Activated T-helper 9 cell treated with anti-CD3 and anti-CD28 coated beads, Interleukin-2, amount 50 U/mL, for 16 hours (primary cell): Measurements from ENCODE around the gene ANKRD10.
A peak's percentile ranks its signal among the peaks of the same experiment; 100 is the strongest.

Experiments used
- DNase-seq: peaks from one replicate; pipeline ENCODE4 v3.0.0-alpha.2; 2020; ENCODE audit warnings: low read depth

The ANKRD10 gene

DNA sequence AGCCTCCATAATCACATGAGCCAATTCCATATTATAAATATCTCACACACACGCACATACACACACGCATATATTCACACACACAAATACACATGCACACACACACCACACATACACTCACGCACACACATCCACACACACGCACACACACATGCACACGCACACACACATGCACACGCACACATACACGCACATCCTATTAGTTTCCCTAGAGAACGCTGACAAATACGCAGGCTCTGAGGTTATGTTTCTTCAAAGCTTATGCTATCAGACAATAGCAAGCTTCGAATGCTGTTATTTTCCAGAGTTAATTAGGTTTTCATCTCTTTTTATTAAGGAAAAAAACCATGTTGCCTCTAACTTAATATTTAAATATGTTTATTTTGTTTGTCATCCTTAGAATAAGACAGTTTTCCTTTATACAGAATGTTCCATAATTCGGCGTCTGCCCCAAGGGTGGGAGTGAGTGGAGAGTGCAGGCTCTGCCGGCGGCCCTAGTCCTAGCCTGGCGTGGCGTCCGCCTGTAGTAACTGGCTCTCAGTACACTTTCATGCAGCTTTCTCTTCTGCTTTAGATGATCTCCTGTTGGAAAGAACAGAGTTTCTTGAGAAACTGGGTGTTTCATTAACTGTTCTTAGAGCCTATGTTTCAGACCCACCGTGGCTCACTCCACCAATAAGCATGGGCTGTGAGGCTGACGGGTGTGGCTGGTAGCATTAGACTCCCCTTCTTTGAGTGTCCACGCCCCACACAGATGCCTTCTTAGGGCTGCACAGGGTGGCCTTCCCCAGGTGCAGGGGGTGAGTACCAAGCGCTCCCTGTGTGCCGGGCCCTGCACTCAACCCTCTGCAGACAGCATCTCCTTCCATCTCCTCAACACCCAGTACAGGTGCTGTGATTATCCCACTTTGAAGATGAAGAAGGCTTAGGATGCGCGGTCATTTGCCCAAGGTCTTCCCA, 30.4 kb upstream of the ANKRD10 start:
- no peak for DNase-seq

DNA sequence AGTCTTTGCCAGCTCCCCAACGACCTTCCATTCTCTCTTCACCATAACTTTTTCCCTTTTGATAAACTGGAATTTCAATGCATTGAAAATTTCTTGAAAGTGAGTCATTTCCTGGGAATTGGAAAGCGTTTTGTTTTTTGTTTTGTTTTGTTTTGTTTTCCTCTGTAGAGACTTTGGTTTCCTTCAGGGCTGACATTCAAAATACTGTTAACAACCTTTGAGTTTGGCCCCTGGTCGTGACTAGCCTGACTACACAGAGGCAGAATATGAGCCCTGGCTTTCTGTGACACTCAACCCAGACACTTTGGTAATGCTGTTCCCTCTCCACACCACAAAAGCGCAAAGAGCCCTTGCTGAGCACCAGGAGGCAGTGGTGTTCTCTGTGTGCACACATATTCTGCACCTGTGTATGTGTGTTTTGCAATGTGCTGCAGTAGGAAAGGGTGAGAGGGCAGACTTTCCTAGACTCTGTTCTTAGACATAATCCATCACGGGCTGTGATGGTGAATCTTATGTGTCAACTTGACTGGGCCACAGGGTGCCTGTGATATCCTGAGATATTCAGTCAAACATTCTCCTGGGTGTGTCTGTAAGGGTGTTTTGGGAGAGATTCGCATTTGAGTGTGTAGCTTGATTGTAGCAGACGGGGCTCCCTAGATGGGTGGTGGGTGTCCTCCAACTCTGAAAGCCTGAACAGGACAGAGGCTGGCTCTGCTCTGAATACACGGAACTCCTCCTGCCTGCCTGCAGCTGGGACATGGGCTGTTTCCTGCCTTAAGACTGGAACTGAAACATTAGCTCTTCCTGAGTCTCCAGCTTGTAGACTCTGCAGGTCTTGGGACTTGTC, 29.5 kb upstream of the ANKRD10 start:
- no peak for DNase-seq

DNA sequence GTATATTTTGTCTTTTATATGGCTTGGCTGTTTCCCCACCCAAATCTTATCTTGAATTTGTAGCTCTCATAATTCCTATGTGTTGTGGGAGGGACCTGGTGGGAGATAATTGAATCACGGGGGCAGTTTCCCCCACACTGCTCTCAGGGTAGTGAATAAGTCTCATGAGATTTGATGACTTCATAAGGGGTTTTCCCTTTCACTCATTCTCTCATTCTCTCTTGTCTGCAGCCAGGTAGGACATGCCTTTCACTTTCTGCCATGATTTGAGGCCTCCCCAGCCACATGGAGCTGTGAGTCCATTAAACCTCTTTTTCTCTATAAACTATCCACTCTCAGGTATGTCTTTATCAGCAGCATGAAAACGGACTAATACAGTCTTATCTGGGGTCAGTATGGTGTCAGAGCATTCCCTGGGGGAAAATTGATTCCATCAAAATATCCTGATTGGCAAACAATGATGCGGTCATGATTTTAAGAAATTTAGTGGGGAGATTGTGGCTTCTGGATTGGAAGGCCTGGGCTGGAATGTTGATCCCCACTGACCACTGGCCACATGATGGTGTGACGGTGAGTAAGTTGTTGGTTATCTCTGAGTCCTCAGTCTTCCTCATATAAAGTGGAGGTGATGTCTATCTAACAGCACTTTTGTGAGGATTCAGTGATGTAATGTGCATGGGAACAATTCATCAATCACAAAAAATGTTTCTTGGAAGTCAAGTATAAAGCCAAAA, 27.5 kb upstream of the ANKRD10 start:
- peak; percentile 13 for DNase-seq

DNA sequence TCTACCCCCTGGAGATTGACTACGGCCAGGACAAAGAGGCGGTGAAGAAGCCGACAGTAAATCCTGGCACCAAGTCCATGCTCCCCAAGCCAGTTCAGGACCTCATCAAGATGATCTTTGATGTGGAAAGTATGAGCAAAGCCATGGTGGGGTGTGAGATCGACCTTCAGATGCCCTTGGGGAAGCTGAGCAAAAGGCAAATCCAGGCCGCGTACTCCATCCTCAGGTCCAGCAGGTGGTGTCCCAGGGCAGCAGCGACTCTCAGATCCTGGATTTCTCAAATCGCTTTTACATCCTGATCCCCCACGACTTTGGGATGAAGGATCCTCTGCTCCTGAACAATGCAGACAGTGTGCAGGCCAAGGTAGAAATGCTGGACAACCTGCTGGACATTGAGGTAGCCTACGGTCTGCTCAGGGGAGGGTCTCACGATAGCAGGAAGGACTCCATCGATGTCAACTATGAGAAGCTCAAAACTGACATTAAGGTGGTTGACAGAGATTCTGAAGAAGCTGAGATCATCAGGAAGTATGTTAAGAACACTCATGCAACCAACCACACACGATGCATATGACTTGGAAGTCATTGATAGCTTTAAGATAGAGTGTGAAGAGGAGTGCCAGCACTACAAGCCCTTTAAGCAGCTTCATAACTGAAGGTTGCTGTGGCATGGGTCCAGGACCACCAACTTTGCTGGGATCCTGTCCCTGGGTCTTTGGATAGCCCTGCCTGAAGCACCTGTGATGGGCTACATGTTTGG, 24.0 kb upstream of the ANKRD10 start:
- no peak for DNase-seq

DNA sequence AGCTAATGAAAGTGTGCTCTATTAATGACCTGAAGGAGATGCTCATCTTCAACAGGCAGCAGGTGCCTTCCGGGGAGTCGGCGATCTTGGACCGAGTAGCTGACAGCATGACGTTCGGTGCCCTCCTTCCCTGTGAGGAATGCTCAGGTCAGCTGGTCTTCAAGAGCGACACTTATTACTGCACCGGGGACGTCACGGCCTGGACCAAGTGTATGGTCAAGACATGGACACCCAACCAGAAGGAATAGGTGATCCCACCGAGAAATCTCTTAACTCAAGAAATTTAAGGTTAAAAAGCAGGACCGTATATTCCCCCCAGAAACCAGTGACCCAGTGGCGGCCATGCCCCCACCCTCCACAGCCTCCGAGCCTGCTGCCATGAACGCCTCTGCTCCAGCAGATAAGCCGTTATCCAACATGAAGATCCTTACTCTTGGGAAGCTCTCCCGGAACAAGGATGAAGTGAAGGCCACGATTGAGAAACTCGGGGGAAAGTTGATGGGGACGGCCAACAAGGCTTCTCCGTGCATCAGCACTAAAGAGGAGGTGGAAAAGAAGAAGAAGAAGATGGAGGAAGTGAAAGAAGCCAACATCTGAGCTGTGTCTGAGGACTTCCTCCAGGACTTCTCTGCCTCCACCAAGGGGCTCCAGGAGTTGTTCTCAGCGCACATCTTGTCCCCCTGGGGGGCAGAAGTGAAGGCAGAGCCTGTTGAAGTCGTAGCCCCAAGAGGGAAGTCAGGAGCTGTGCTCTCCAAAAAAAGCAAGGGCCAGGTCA, 22.8 kb upstream of the ANKRD10 start:
- no peak for DNase-seq

DNA sequence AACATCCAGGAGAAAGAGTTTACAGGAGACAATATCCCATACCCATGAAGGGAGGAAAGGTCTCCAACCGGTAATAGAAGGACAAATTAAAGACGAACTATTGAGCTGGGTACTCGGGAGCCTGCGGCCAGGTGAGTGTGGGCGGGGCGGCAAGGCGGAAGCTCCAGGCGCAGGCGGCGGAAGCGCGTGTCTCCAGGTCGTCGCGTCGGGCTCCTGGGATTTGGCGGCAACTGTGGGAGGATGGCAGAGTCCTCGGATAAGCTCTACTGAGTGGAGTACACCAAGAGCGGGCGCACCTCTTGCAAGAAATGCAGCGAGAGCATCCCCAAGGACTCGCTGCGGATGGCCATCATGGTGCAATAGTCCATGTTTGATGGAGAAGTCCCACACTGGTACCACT, 21.6 kb upstream of the ANKRD10 start:
- no peak for DNase-seq

DNA sequence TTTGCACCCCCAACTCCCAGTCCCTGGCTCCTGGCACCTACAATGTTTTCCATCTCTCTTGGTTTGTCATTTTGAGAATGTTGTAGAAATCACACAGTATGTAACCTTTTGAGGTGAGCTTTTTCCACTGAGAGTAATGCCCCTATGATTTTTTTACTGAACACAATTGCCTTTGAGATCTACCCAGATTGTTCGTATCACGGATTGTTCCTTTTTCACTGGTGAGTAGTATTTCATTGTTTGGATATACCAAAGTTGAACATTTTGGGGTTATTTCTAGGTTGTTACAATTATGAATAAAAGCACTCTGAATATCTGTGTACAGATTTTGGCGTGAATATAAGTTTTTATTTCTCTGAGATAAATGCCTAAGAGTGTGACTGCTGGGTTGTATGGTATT, 17.7 kb upstream of the ANKRD10 start:
- DNase-seq = no peak

DNA sequence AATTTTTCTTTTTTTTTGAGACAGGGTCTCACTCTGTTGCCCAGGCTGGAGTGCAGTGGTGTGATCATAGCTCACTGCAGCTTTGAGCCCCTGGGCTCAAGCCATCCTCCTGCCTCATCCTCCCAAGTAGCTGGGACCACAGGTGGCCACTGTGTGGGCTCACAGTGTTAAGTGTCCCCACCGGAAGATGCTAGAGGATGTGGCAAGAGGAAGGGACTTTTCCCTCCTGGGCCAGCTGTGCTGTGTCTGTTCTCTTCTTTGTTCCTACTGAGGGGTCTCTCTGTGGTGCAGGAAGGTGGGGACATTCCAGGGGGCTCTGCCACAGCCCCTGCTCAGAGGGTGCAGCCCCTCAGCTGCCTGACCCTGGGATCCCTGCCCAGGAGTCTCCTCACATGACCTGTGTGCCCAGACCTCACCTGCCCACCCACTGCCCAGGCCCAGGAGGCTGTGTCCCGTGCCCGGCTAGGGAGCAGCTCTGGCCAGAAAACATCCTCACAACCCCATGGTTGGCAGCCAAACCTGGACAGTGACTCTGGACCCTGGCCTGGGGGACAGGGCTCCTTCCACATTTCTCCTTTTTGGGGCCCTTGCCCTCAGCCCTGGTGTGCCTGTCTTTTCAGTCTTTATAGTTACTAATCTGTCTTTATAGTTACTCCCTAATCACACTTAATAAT, 14.4 kb upstream of the ANKRD10 start:
- no peak for DNase-seq

DNA sequence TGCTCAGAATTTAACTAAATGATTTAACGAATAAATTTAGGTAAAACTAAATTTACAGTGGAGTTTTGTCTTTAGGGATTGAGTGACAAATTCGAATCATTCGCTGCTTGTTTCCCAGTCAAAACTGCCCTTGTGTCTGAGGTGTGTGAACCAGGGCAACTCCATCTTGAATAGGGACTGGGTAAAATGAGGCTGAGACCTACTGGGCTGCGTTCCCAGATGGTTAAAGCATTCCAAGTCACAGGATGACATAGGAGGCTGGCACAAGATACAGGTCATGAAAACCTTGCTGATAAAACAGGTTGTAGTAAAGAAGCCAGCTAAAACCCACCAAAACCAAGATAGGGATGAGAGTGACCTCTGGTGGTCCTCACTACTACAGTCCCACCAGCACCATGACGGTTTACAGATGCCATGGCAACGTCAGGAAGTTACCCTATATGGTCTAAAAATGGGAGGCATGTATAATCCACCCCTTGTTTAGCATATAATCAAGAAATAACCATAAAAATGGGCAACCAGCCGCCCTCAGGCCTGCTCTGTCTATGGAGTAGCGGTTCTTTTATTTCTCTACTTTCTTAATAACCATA, 10.2 kb upstream of the ANKRD10 start:
- DNase-seq = no peak

DNA sequence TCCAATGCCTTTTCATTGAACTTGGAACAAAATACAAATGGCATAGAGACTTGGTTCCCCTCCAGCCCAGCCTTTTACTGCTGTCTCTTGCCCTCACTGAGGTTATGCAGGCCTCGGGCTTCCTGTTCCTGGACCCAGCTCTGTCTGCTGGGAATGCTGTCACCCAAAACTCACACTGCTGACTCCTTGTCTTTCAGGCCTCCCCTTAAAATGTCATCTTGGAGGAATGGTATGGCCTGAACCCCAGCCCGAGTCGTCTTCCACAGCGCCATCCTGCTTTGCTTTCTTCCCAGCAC, 9.7 kb upstream of the ANKRD10 start:
- DNase-seq = no peak

DNA sequence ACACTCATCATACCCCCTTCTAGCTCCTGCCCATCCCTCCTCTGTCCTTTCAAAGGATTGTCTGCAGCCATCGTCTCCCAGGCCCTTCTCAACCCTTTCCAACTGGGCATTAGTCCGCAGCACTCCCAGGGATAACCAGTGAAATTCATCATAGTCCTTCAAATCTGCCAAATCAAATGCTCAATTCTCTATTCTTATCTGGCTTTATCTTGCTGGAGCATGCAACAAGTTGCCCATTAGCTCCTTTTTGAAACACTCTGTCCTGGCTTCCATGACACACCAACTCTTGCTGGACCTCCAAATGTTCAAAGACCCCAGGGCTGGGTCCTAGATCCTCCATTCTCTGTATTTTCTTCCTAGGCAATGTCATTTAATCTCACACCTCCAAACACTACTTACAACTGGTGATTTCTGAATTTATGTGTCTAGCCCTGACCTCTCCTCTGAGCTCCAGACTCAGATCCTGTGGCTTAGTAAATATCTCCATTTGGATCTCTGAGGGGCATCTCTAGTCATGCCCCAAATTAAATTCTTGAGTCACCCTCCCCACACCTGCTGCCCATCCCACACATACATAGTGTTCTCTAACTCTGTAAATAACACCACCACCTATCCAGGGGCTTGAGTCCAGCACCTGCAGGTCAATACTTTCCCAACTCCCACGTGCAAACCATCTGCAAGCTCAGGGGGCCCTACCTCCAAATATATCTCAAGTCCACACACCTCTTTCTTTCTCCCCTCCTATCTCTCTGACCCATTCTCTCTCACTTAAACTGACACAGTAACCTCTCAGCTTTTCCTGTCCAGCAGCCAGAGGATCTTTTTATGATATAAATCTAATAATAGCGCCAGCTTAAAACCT, 9.1 kb upstream of the ANKRD10 start:
- DNase-seq = no peak

DNA sequence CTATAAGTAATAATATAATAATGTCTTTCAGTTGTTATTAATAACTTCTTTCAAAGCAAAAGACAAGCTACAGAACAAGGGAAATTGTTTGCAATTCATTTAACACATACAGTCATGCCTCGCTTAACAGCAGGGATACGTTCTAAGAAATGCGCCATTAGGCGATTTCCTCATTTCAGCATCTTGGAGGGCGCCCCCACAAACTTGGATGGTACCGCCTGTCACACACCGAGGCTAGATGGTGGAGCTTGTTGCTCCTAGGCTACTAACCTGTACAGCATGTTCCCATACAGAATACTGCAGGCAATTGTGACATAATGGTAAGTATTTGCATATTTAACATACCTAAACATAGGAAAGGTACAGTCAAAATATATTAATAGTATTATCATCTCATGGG, 8.2 kb upstream of the ANKRD10 start:
- DNase-seq = no peak

DNA sequence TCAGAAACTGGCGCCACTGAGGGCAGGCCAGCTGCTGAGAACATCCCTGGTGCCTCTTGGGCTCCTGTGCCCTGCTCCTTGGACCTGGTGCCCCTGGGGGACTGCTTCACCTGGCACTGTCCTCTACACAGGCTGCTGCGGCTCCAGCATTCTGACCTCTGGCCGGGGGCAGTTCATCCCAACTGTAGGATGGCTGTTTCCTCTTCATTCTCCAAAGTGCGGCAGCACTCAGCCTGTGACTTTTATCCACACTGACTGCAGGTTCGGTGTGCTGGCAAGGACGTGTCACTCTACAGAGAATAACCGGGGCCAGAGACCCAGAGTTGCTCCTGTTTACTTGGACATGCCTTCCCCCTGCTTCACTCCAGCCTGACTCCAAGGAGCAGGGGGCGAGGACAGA, 7.6 kb upstream of the ANKRD10 start:
- DNase-seq = no peak

DNA sequence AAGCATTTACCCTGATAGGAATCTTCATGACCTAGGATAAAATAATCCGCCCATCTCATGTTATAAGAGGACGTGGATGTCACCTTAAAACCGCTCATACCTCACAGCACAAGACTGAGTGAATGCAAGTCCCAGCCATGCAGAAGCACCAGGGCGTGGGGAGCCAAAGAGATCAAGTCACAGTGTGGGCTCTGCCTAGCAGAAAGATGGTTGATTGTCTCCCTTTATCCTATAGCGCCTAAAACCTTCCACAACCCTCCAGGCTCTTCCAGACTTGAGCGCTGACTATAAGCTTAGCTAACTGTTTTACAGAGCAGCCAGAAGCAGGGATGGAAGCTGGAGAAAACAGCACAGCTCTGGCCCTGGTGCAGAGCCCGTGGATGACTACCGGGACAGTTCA, 6.8 kb upstream of the ANKRD10 start:
- no peak for DNase-seq

DNA sequence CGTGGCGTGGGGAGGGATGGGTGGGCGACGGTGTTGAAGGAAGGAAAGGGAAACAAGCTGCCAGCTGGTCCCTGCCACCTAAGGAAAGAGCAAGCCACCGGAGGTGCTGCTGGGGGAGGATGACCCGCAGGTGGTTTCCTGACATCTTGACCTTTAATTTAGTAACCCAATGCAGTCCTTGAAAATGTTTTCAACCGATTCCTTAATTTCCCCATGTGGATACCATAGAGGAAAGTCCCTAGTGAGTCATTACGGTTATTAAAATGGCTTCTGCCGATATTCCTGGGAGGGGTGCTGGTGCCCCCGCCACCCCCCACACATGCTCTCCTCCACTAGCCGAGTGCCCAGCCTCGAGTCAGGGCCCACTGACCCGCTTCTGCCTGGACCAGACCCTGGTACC, 6.3 kb upstream of the ANKRD10 start:
- DNase-seq = no peak

DNA sequence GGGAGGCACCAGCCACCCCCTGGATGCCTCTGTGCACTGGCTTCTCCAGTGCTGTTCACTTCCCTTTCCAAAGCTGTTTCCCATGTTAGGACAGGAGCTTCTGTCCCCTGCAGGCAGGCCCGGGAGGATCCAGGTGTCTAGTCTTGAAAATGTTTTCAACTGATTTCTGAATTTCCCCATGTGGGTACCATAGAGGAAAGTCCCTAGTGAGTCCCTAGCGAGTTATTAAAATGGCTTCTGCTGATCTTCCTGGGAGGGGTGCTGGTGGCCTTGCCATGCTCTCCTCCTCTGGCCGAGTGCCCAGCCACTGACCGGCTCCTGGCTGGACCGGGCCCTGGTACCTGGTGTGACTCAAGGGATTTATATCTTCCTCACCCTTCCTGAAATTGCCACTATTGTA, 5.2 kb upstream of the ANKRD10 start:
- no peak for DNase-seq

DNA sequence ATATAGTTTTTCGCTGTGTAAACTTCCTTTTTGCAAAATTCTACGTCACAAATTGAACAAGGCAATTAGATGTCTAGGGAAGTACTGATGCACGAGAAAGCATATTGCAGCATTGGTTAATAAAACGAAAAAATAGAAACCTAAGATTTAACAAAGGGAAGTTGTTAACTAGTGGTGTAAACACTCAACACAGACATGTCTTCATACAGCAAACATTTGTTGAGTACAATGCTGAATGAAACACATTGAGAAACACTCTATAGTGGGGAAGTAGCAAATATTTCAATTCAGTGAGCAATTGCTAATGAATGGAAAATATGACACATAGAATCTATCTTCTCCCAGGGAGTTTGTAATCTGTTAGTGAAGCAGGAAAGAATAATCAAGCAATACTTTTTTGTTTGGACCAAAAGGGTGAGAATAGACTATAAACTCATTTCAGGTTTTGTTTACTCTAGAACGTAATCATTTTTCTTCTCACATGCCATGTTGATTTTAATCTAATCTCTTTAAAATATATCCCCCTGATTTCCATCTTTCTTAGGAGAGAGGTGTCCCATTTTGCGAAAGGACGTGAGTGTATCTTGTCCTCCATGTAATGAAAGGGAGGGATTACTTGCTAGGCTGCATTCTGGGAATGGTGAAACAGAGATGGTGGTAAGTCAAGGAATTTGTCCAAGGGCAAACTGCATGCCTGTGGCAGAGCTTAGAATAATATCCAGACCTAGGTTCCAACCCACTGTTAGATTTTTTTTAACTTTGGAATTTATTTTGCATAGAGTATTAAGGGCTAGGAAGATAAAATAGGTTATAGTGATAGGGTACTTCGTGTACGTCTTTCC, 1.7 kb upstream of the ANKRD10 start:
- no peak for DNase-seq

DNA sequence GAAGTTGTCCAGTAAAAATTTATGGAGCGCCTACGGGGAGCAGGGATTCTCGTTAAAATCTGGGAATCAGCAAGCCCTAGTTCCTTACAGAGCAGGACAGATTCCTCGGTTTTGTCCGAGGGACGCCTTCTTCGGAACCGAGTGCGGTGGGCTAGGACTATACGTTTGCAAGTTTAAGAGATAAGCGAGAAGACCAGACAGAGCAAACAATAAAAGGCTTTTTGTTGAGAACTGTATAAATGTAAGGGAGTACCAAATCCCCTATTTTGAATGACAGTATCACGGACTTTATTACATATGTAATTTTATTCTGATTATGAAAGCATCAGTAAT, 971 bp upstream of the ANKRD10 start:
- no peak for DNase-seq
